Panc1 (cell line): ENCODE measurements around the gene CIB2. TPM values are rescaled to one million over a fixed set of nuclear protein-coding genes. Genes with fewer than 3 reads are reported as not detected.
A peak's percentile ranks its signal among the peaks of the same experiment; 100 is the strongest.

Experiments
- ATAC-seq: fragments of 200-7000 bp; cut with Tn5 transposase; 2 replicates; pipeline ENCODE4 v1.9.1; 2020; ENCODE audit warnings: mild to moderate bottlenecking, moderate library complexity
- BruUV-seq: library from RNA; stranded (reverse); fragments of 400-500 nt; replicated peaks from 2 replicates; lab custom pipeline; 2021; lab: Mats Ljungman, UMichigan
- CTCF ChIA-PET: fragments of 300-600 bp; sonication (Branson Sonifier 250); formaldehyde crosslinking; loops from one replicate; lab custom pipeline; 2022; ENCODE audit warnings: antibody characterized with exemption; lab: Charles Lee
- POLR2A ChIA-PET: fragments of 300-600 bp; sonication (Branson Sonifier 250); formaldehyde crosslinking; loops from one replicate; lab custom pipeline; 2022; ENCODE audit warnings: antibody characterized with exemption; lab: Charles Lee
- DNase-seq: peaks from one replicate; pipeline ENCODE4 v3.0.0-alpha.2; 2010; ENCODE audit warnings: low read depth, low spot score
- H3K27ac ChIP-seq: 2 replicates; pipeline ENCODE4 v1.5.1; 2011; ENCODE audit warnings: mild to moderate bottlenecking, low read length, inconsistent platforms
- H3K27me3 ChIP-seq: fragments of 200-500 bp; sonication (Bioruptor generic); 2 replicates; pipeline ENCODE4 v1.6.0; 2014; ENCODE audit warnings: low read length, inconsistent platforms; ENCODE audit not compliant: control insufficient read depth, insufficient read depth
- H3K36me3 ChIP-seq: fragments of 200-500 bp; sonication (Bioruptor generic); 2 replicates; pipeline ENCODE4 v1.5.1; 2014; ENCODE audit warnings: inconsistent platforms, mild to moderate bottlenecking, low read length, moderate library complexity; ENCODE audit not compliant: control insufficient read depth, insufficient read depth
- H3K4me1 ChIP-seq: 2 replicates; pipeline ENCODE4 v1.5.1; 2011; ENCODE audit warnings: inconsistent platforms, mild to moderate bottlenecking, low read length, moderate library complexity; ENCODE audit not compliant: control insufficient read depth, insufficient read depth
- H3K4me3 ChIP-seq, 2 experiments: 2 replicates each; pipeline ENCODE4 v1.5.1; 2011 to 2012; ENCODE audit warnings: low read depth in 2 of 2, low read length in 2 of 2, mild to moderate bottlenecking in 2 of 2, inconsistent platforms in 1 of 2, moderate library complexity in 1 of 2
- H3K9me3 ChIP-seq: fragments of 200-500 bp; sonication (Bioruptor generic); 2 replicates; pipeline ENCODE4 v1.5.1; 2014; ENCODE audit warnings: low read depth, mild to moderate bottlenecking, inconsistent platforms, low read length, moderate library complexity; ENCODE audit not compliant: control insufficient read depth, insufficient read depth
- CTCF ChIP-seq: fragments of 450-650 bp; IDR thresholded peaks from 2 replicates; pipeline ENCODE4 v1.5.1; 2017; ENCODE audit warnings: mild to moderate bottlenecking
- POLR2AphosphoS5 ChIP-seq: IDR thresholded peaks from 2 replicates; pipeline ENCODE4 v1.6.1; 2012; ENCODE audit warnings: mild to moderate bottlenecking, low read depth, low read length, moderate library complexity
- REST ChIP-seq, 2 experiments: IDR thresholded peaks; 2 replicates each; pipeline ENCODE4 v1.6.1; 2011 to 2012; ENCODE audit warnings: low read depth in 2 of 2, control low read depth in 1 of 2, low read length in 1 of 2, mild to moderate bottlenecking in 1 of 2, moderate library complexity in 1 of 2; ENCODE audit not compliant: insufficient read depth in 1 of 2
- SIN3A ChIP-seq: IDR thresholded peaks from 2 replicates; pipeline ENCODE4 v1.6.1; 2012; ENCODE audit warnings: low read depth, mild to moderate bottlenecking, low read length, moderate library complexity, borderline replicate concordance; ENCODE audit not compliant: insufficient read depth
- TCF7L2 ChIP-seq: IDR thresholded peaks from 2 replicates; pipeline ENCODE4 v1.6.1; 2011; ENCODE audit warnings: mild to moderate bottlenecking, low read depth, low read length, inconsistent platforms
- in situ Hi-C: cut with HindIII; loops from 2 replicates; pipeline ENCODE4 v1.10.0; 2016; ENCODE audit warnings: low sequenced_read_pairs, low pct_unique_long_range_greater_than_20kb
- intact Hi-C: fragments of 100-400 bp; cut with micrococcal nuclease; formaldehyde crosslinking; loops from one replicate; pipeline ENCODE4 v1.10.0; 2022; ENCODE audit not compliant: unreplicated experiment
- total RNA-seq: library from RNA; stranded (reverse); gene quantifications from one replicate; pipeline ENCODE4 v1.2.1, GENCODE V29; 2021; ENCODE audit not compliant: unreplicated experiment

The CIB2 gene
- total RNA-seq, 1 experiment from 2014 or later: 37.3 TPM

GRCh38 chr15:78130466-78131294 is 565 bp downstream of the CIB2 start:
- Histone ChIP-seq H3K36me3 (no peaks in the 10 kb centered on the region), H3K9me3 (no peaks in the 10 kb centered on the region), H3K27me3 (no peaks in the 10 kb centered on the region), H3K4me3 (peak overlapping the region; percentile 54 to 68), H3K27ac (peak overlapping the region; percentile 60), H3K4me1 (peaks cover 3% of the 10 kb centered on the region; the same call in 1 of the 2 replicates)
- intact Hi-C loops (loop anchor here (5.0 kb wide), 1 partner anchor 112 kb away; no protein-coding TSS in a partner anchor), in situ Hi-C loops (loop anchor here (25.0 kb wide), 1 partner anchor 132 kb away; the partner anchor contains the start of gene DNAJA4)
- BruUV-seq: no TSS peak
- TF ChIP-seq REST (IDR thresholded peaks at IDR 0.05; ENCODE audit: insufficient read depth in 1 of 2, low read depth in 2 of 2, low read length in 1 of 2) (no peak), TCF7L2 (no peak), SIN3A (no peak), CTCF (no peak), POLR2AphosphoS5 (no peak)
- DNase-seq (no peak), ATAC-seq (peak; percentile 73)
- CTCF ChIA-PET: interaction anchor here (0.6 to 1.3 kb wide), 6 partner anchors 22 to 1316 kb away, joined by 3 to 11 read pairs (median 4); no protein-coding TSS in a partner anchor
- POLR2A ChIA-PET: interaction anchor here (0.5 to 0.7 kb wide), 4 partner anchors 8 to 169 kb away, joined by 3 to 7 read pairs (median 4); partner anchors contain the start of gene SKIC8

GRCh38 chr15:78129751-78130287 is 1.4 kb downstream of the CIB2 start:
- BruUV-seq: TSS peak; percentile 65
- in situ Hi-C loops: loop anchor here (25.0 kb wide), 1 partner anchor 132 kb away; the partner anchor contains the start of gene DNAJA4
- CTCF ChIA-PET: interaction anchor here (1.1 to 1.3 kb wide), 2 partner anchors 66 to 111 kb away, joined by 4 read pairs; no protein-coding TSS in a partner anchor

More at GRCh38 chr15:78129751-78130287, 1.4 kb downstream of the CIB2 start:
- H3K4me3 ChIP-seq: no peak overlapping the region
- TF ChIP-seq POLR2AphosphoS5 (no peak), SIN3A (no peak), TCF7L2 (no peak), CTCF (no peak), REST (IDR thresholded peaks at IDR 0.05; ENCODE audit: insufficient read depth in 1 of 2, low read depth in 2 of 2, low read length in 1 of 2) (no peak)
- DNase-seq (no peak), ATAC-seq (no peak)
- no peak overlapping the region for H3K27ac ChIP-seq
- H3K36me3 ChIP-seq: no peaks in the 10 kb centered on the region
- POLR2A ChIA-PET: interaction anchor here (0.6 kb wide), 1 partner anchor 9 kb away, joined by 6 read pairs; no protein-coding TSS in a partner anchor
- peaks cover 3% of the 10 kb centered on the region; the same call in 1 of the 2 replicates for H3K4me1 ChIP-seq
- H3K27me3 ChIP-seq: no peaks in the 10 kb centered on the region
- intact Hi-C loops: loop anchor here (5.0 kb wide), 1 partner anchor 112 kb away; no protein-coding TSS in a partner anchor
- no peaks in the 10 kb centered on the region for H3K9me3 ChIP-seq
